Neuron (in vitro differentiated cells): Measurements from ENCODE around the gene ANKS1A.

Experiments used
- H2AFZ ChIP-seq: one replicate; pipeline ENCODE4 v1.6.1; 2013; ENCODE audit warnings: low read depth, mild to moderate bottlenecking, inconsistent platforms, low read length, moderate library complexity
- H3K27me3 ChIP-seq: one replicate; pipeline ENCODE4 v1.6.1; 2013; ENCODE audit warnings: low read length; ENCODE audit not compliant: insufficient read depth
- H3K36me3 ChIP-seq: one replicate; pipeline ENCODE4 v1.6.1; 2013; ENCODE audit warnings: low read length; ENCODE audit not compliant: insufficient read depth
- H3K4me1 ChIP-seq: one replicate; pipeline ENCODE4 v1.6.1; 2013; ENCODE audit warnings: low read length; ENCODE audit not compliant: insufficient read depth
- H3K4me3 ChIP-seq: 2 replicates; pipeline ENCODE4 v1.5.1; 2013; ENCODE audit warnings: mild to moderate bottlenecking, low read length, moderate library complexity
- H3K9me3 ChIP-seq: one replicate; pipeline ENCODE4 v1.6.1; 2013; ENCODE audit warnings: low read length

Gene ANKS1A

DNA sequence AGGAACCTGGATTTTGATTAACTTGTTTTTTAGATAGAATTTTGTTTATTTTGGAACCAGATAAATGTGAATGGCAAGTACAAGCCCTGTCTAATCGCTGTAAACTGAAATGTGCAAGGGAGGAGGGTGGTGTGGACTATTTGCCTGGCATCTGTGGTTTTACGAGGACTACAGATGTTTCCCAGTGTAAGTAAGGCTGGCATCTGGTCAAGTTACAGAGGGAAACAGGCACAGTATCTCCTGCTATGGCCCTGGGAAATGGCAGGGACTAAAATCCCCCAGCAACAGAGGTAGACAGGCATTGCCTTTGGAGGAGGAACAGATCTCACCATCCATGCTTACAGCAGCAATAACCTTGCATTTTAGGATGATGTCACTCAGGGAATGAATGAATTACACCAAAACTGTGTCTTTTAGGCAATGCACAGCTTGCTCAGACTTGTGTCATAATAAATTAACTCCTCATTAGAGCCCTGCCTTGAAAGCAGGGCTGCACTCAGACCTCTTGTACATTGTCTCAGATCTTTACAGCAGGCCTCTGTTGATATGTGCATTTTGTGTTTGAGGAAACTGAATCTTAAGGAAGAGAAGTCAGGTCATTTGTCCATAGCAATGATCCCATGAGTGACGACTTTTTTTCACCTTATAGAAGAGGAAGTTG, 155.8 kb downstream of the ANKS1A start:
- Histone ChIP-seq H3K27me3 (no peaks in the 10 kb centered on the region), H3K36me3 (peaks cover 2% of the 10 kb centered on the region), H3K4me3 (no peak overlapping the region), H3K9me3 (no peaks in the 10 kb centered on the region), H3K4me1 (peaks cover 77% of the 10 kb centered on the region), H2AFZ (no peak overlapping the region)

DNA sequence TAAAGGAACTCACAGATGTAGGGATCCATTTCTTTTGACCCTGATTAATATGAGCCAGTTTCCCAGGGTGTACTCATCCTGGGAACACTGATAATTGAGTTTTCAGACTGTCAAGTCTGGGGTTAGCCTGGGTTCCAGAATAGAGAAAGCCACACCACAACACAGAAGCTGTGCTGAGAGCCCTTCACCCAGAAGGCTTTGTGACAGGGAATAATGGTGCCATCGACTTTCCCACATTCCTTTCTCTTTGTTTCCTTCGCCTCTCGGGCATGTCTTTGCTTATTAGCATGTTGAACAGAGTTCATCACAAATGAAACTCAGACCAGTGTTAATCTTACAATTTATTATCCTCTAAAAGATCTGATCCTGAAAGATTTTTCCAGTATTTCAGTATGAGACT, 157.0 kb downstream of the ANKS1A start:
- peaks cover 86% of the 10 kb centered on the region for H3K4me1 ChIP-seq
- no peak overlapping the region for H2AFZ ChIP-seq
- no peaks in the 10 kb centered on the region for H3K9me3 ChIP-seq
- H3K4me3 ChIP-seq, result no peak overlapping the region
- H3K27me3 ChIP-seq, result no peaks in the 10 kb centered on the region
- no peaks in the 10 kb centered on the region for H3K36me3 ChIP-seq

DNA sequence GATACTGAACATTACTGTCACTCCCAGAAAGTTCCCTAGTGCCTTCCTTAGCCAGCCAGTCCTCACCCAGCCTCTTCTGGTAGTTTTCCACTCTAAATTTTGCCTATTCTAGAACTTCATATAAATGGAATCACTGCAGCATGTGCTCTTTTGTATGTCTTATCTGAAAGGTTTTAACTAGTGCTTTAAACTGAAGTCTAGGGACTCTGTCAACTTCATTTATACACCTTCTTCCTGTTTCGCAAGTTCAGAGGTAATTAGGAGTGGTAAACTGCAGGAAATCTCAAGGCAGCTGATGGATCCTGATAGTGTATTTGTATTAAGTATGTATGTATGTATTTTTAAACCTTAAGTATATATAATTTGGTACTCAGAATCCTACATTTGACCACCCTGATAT, 157.8 kb downstream of the ANKS1A start:
- no peak overlapping the region for H3K4me3 ChIP-seq
- H3K27me3 ChIP-seq, result no peaks in the 10 kb centered on the region
- no peak overlapping the region for H2AFZ ChIP-seq
- no peaks in the 10 kb centered on the region for H3K9me3 ChIP-seq
- H3K4me1 ChIP-seq, result peaks cover 87% of the 10 kb centered on the region
- H3K36me3 ChIP-seq, result no peaks in the 10 kb centered on the region

DNA sequence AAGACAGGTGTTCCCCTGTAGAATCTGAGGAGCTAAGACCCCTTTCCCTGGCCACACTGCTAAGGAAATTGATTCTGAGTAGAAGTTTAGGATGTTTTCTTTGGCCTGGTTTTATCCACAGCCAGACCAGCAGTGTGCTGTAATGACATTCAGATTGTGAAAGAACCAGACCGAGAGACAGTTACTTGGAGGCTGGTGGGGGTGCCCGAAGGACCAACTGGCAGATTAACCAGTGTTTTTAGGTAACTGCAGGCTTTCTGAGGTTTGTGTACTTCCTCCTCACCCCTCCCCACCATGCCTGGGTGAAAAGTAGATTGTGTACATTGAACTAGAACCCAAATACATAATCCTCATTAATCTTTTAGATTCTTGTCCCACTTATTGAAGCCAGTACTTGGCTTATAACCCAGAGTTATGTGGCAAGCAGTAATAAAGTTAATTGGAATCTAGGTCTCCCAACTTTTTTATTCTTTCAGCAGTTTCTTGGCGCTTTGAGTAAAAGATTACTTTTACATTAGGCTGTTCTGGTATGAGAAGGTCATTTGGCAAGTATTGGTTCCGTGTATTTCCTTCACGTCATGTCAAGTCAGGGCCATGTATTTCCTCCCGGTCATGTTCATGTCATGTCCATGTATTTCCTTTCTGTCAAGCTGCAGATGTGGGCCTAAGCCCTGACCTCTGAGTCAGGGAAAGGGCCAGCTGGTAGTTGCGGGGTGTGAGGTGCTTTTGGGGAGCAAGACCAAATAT, 158.4 kb downstream of the ANKS1A start:
- no peak overlapping the region for H3K4me3 ChIP-seq
- H3K9me3 ChIP-seq, result no peaks in the 10 kb centered on the region
- no peaks in the 10 kb centered on the region for H3K36me3 ChIP-seq
- H3K27me3 ChIP-seq, result no peaks in the 10 kb centered on the region
- H3K4me1 ChIP-seq, result peaks cover 89% of the 10 kb centered on the region
- H2AFZ ChIP-seq, result no peak overlapping the region

DNA sequence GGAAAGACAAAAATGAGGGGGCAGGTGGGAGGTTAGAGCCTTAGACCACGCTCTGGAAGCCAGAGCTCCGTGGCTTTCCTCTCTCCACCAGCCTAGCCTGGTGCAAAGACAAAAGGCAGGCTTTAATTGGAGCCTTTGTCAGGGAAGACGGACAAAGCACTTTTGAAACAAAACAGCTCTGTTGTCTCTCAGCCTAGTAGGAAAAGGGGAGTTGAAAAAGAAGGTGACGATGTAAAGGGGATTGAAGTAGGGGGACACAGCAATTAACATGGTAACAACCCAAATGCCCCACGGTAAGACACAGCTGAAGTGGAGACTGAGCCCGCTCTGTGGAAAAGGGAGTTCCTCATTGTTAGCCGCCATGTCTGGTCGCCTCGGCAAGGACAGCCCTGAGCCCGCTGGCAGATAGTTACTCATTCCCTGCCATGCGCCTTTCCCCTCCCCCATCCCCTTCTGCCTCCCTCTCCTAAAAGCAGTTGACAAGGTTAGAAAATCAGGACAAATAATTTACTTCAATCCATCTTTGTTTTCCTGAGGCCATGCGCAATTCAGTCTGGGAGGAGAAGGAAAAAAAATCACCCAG, 159.1 kb downstream of the ANKS1A start:
- H3K9me3 ChIP-seq, result no peaks in the 10 kb centered on the region
- H3K27me3 ChIP-seq, result no peaks in the 10 kb centered on the region
- H3K4me1 ChIP-seq, result peaks cover 89% of the 10 kb centered on the region
- no peak overlapping the region for H3K4me3 ChIP-seq
- H3K36me3 ChIP-seq, result no peaks in the 10 kb centered on the region
- H2AFZ ChIP-seq, result no peak overlapping the region

DNA sequence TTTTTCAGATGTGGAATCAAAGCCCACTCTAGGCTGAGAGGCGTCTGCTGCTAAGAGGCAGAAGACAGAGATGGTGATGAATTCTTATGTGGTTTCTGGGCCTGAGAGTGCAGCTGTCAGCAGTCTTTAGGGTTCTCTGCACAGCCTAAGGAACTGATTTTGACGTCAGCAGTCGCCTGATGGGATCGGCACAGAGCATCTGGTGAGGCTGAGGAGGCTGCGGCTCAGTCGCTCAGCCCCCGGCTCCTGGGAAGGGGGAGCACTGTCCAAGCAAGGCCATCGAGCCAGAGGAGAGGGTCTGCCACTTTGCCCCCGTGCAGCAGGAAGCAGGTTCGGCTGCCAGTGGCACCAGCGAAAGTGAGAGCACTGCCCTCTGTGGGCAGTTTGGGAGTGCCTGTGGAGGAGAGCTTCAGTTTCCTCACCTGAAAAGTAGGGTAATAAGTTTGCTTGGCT, 159.6 kb downstream of the ANKS1A start:
- Histone ChIP-seq H3K9me3 (no peaks in the 10 kb centered on the region), H3K4me3 (no peak overlapping the region), H3K4me1 (peaks cover 89% of the 10 kb centered on the region), H2AFZ (no peak overlapping the region), H3K27me3 (no peaks in the 10 kb centered on the region), H3K36me3 (no peaks in the 10 kb centered on the region)

DNA sequence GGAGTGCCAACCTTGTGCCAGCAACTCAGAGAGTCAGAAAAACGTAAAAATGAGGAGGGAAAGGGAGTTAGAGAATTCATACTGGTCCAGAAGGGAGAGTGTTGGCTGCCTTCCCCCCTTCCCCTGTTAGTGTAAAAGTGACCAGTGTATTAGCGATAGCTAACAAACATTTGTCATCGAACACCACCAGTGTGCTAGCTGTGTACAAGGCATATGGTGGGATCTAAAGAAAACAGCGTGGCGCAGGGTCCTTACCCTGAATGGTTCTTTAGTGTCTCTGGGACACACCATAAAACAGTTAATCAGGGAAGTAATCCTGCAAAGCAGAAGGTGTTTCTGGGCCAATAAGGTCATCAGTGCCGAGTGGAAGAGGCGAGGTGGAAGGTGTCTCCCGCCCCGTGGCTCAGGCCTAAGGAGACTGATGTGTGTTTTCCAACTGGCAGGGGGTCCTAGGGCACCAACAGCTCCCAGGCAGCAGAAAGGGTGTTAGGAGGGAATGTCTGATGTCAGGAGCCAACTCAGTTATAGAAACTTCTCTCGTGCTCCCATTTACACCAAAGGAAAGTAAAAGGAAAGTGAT, 160.2 kb downstream of the ANKS1A start:
- Histone ChIP-seq H2AFZ (no peak overlapping the region), H3K4me3 (no peak overlapping the region), H3K36me3 (no peaks in the 10 kb centered on the region), H3K27me3 (no peaks in the 10 kb centered on the region), H3K9me3 (no peaks in the 10 kb centered on the region), H3K4me1 (peaks cover 83% of the 10 kb centered on the region)

DNA sequence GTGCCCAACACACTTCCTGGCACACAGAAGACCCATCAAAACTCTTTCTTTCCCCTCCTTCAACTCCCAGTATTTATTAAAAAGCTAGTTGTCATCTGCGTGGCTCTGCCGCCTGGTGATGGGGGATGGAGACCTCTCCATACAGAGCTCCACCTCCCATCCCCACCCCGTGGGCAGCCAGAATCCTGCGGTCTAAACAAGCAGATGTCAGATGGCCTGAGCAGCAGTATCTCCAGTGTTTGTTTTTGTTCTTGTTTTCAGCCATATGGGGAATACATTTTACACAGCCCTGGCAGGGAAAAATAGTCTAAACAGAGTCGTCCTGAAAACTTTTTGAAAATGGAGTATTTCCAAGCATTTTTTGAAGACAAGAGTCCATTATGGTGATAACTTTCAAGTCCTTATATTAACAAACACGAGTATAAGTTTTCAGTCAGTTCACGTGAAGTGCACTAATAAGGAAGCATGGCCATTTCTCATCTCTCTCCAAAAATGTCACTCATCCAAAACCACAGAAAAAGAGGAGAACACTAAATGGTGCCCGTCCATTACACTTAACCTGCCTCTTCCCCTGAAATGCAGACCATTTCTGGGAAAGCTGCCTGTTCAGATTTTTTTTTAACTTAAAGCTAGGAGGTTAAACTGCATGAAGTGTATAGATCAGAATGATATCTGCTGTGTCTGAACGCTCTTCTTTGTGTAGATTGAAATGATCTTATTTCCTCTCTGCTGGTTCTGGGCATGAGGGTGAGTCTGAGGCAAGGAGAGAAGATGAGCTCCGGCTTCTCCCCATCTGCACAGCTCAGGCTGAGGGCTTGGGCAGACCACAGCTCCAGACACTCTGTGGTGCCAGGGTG, 161.1 kb downstream of the ANKS1A start:
- Histone ChIP-seq H3K4me1 (peaks cover 75% of the 10 kb centered on the region), H3K36me3 (no peaks in the 10 kb centered on the region), H3K27me3 (no peaks in the 10 kb centered on the region), H2AFZ (no peak overlapping the region), H3K9me3 (no peaks in the 10 kb centered on the region), H3K4me3 (no peak overlapping the region)

DNA sequence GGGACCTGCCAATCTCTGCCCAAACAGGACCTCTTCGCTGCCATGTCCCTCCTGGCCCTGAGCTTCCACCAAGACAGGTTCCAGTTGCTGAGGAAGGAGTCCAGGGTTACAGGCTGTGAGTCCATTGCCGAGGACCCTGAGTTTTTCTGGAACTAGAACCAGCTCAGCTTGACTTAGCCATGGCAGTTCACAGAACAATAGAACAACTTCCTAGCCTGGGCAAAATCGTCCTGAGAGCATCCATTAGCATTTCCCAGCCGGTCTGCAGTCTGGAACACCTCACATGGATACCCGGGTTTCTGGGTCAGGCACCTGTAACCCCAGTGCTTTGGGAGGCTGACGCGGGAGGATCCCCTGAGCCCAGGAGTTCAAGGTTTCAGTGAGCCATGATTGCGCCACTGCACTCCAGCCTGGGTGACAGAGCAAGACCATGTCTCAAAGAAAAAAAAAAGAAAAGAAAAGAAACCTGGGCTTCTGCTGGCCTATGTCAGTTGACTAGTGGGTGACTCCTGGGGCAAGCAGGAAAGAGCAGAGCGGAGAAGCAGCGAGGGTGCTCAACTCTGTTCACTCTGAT, 161.8 kb downstream of the ANKS1A start:
- Histone ChIP-seq H2AFZ (no peak overlapping the region), H3K27me3 (no peaks in the 10 kb centered on the region), H3K4me1 (peaks cover 68% of the 10 kb centered on the region), H3K9me3 (no peaks in the 10 kb centered on the region), H3K4me3 (no peak overlapping the region), H3K36me3 (no peaks in the 10 kb centered on the region)

DNA sequence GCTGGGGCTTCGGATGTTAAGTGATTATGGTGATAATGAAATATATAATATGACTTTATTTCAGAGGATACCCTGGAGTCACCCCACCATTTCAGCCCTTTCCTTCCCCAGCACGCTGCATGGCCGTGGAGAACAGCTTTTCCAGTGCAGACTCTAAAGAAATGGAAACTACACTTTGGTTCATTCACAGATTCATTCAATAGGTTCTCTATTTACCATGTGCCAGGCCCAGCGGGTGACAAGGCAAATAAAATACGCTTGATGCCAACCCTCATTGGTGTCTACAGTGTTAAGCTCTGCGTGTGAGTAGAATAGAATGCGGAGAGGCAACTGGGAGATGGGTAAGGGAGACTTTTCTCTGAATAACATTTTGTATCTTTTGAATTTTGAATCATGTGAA, 162.3 kb downstream of the ANKS1A start:
- Histone ChIP-seq H3K27me3 (no peaks in the 10 kb centered on the region), H3K36me3 (no peaks in the 10 kb centered on the region), H3K9me3 (no peaks in the 10 kb centered on the region), H3K4me1 (peaks cover 62% of the 10 kb centered on the region), H2AFZ (no peak overlapping the region), H3K4me3 (no peak overlapping the region)

DNA sequence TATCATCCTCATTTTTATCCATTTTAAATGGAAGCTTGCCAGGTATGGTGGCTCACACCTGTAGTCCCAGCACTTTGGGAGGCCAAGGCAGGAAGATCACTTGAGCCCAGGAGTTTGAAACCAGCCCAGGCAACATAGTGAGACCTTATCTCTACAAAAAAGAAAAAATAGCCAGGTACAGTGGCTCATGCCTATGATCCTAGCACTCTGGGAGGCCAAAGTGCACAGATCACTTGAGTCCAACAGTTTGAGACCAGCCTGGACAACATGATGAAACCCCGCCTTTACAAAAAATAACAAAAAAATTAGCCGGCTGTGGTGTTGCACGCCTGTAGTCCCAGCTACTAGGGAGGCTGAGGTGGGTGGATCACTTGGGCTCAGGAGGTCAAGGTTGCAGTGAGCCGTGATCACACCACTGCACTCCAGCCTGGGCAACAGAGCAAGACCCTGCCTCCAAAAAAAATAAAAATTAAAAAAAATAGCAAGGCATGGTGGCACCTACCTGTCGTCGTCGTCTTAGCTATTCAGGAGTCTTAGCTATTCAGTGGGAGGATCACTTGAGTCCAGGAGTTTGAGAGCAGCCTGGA, 163.0 kb downstream of the ANKS1A start:
- Histone ChIP-seq H2AFZ (no peak overlapping the region), H3K9me3 (no peaks in the 10 kb centered on the region), H3K4me3 (no peak overlapping the region), H3K4me1 (peaks cover 55% of the 10 kb centered on the region), H3K36me3 (no peaks in the 10 kb centered on the region), H3K27me3 (no peaks in the 10 kb centered on the region)
